Naive thymus-derived CD8-positive, alpha-beta T cell (primary cell): Measurements from ENCODE around the gene OVCH1. TPM values are rescaled to one million over a fixed set of nuclear protein-coding genes. Genes with fewer than 3 reads are reported as not detected.
A peak's percentile ranks its signal among the peaks of the same experiment; 100 is the strongest.
"Not testable (repeated sequence)": the region's sequence is repeated elsewhere in the genome, so short reads cannot be mapped to it uniquely, and the experiment has no call there.

Source experiments
- ATAC-seq, 2 donors: fragments of 150-1000 bp; cut with Tn5 transposase in 1 of 2; sonication (Bioruptor Pico), chemical (Tn5 transposase) in 1 of 2; 1 replicate in 1 of 2; 2 replicates in 1 of 2; pipeline ENCODE4 v1.10.0; 2021; ENCODE audit warnings: mild to moderate bottlenecking in 2 of 2, moderate library complexity in 2 of 2
- POLR2A ChIA-PET: fragments of 350-600 bp; sonication (Branson Sonifier 250); formaldehyde crosslinking; loops from one replicate; lab custom pipeline; 2021; ENCODE audit warnings: antibody characterized with exemption; lab: Charles Lee
- DNase-seq, 10 donors: peaks; one replicate each; pipeline versions ENCODE4 v3.0.0 to v3.0.0-alpha.2; 2020 to 2022
- H3K27ac Mint-ChIP-seq, 10 donors: one replicate each; pipeline ENCODE4 v1.8.0; 2020 to 2022; ENCODE audit warnings: mild to moderate bottlenecking in 10 of 10, mixed read lengths in 10 of 10, moderate library complexity in 4 of 10, inconsistent platforms in 1 of 10
- H3K27me3 Mint-ChIP-seq, 5 donors: one replicate each; pipeline ENCODE4 v1.8.0; 2021 to 2022; ENCODE audit warnings: mixed read lengths in 5 of 5
- H3K36me3 Mint-ChIP-seq, 3 donors: one replicate each; pipeline ENCODE4 v1.8.0; 2020 to 2022; ENCODE audit warnings: mixed read lengths in 3 of 3, mild to moderate bottlenecking in 2 of 3, inconsistent platforms in 1 of 3
- H3K4me1 Mint-ChIP-seq, 4 donors: one replicate each; pipeline ENCODE4 v1.8.0; 2021 to 2022; ENCODE audit warnings: mixed read lengths in 4 of 4
- H3K4me3 Mint-ChIP-seq, 10 donors: one replicate each; pipeline ENCODE4 v1.8.0; 2020 to 2022; ENCODE audit warnings: mild to moderate bottlenecking in 10 of 10, mixed read lengths in 10 of 10, moderate library complexity in 6 of 10, inconsistent platforms in 1 of 10
- H3K9me3 Mint-ChIP-seq, 9 donors: one replicate each; pipeline ENCODE4 v1.8.0; 2020 to 2022; ENCODE audit warnings: mixed read lengths in 9 of 9, mild to moderate bottlenecking in 3 of 9, inconsistent platforms in 1 of 9, moderate library complexity in 1 of 9
- polyA plus RNA-seq, 3 donors: library from polyadenylated mRNA; unstranded; fragments of 300-500 nt; fragmentation: Illumina TruSeq; gene quantifications; one replicate each; pipeline ENCODE4 v1.2.3, GENCODE V29; 2021
- total RNA-seq, 8 experiments: library from RNA in 2 of 8; stranded (reverse) in 2 of 8; gene quantifications; one replicate each; pipeline ENCODE4 v1.2.3 and lab custom pipeline; 2021 to 2026

OVCH1 gene
- total and polyA plus RNA-seq, 5 experiments from 2014 or later = not detected

GRCh38 chr12:29389295-29389919, 108.1 kb downstream of the OVCH1 start:
- peaks cover 0 to 3% (median 0%) of the 10 kb centered on the region in 5 donors for H3K27me3 Mint-ChIP-seq
- POLR2A ChIA-PET = interaction anchor here (1.9 kb wide), 1 partner anchor 9 kb away, joined by 15 read pairs; the partner anchor contains the start of gene ERGIC2
- H3K4me1 Mint-ChIP-seq = peaks cover 9 to 17% (median 16%) of the 10 kb centered on the region in 4 donors
- H3K36me3 Mint-ChIP-seq = peaks cover 0 to 6% (median 5%) of the 10 kb centered on the region in 3 donors
- H3K27ac Mint-ChIP-seq = peak overlapping the region in 7 of 10 donors; percentile 86 to 94 (median 90)
- DNase-seq (peak in 1 of 10 donors; percentile 19), ATAC-seq (peak in 1 of 2 donors; percentile 69)
- peaks cover 0 to 6% (median 0%) of the 10 kb centered on the region in 9 donors for H3K9me3 Mint-ChIP-seq
- peak overlapping the region in 5 of 10 donors; percentile 6 to 86 (median 80) for H3K4me3 Mint-ChIP-seq

- H3K27me3 Mint-ChIP-seq, POLR2A ChIA-PET, H3K36me3 Mint-ChIP-seq, H3K4me3 Mint-ChIP-seq, ATAC-seq, DNase-seq, H3K9me3 Mint-ChIP-seq: not testable (repeated sequence)
- H3K27ac Mint-ChIP-seq = peak overlapping the region in 1 of 10 donors; percentile 9
- H3K4me1 Mint-ChIP-seq = peaks cover 11 to 27% (median 22%) of the 10 kb centered on the region in 4 donors
Observed at GRCh38 chr12:29386084-29386680, 111.3 kb downstream of the OVCH1 start.

- Mint-ChIP-seq H3K4me1 (peaks cover 9 to 22% (median 18%) of the 10 kb centered on the region in 4 donors), H3K27ac (peak overlapping the region in 1 of 10 donors; percentile 15)
- DNase-seq, H3K4me3 Mint-ChIP-seq, H3K9me3 Mint-ChIP-seq, POLR2A ChIA-PET, ATAC-seq, H3K27me3 Mint-ChIP-seq, H3K36me3 Mint-ChIP-seq: not testable (repeated sequence)
Observed at GRCh38 chr12:29385194-29385593, 112.3 kb downstream of the OVCH1 start.

- Mint-ChIP-seq H3K4me1 (peaks cover 9 to 43% (median 36%) of the 10 kb centered on the region in 4 donors), H3K27ac (peak overlapping the region; percentile 95 to 98 (median 98)), H3K36me3 (peaks cover 0 to 5% (median 0%) of the 10 kb centered on the region in 3 donors), H3K27me3 (peaks cover 0 to 3% (median 0%) of the 10 kb centered on the region in 5 donors), H3K9me3 (no peaks in the 10 kb centered on the region), H3K4me3 (peak overlapping the region in 9 of 10 donors; percentile 91 to 98 (median 93))
- POLR2A ChIA-PET = no interaction called here
- ATAC-seq (no peak), DNase-seq (no peak)
Observed at GRCh38 chr12:29382251-29382650, 115.2 kb downstream of the OVCH1 start.

- POLR2A ChIA-PET = interaction anchor here (0.7 to 2.2 kb wide), 10 partner anchors 9 to 1425 kb away, joined by 3 to 15 read pairs (median 4); partner anchors contain the start of genes CAPRIN2, CCDC91 and IPO8
- DNase-seq (peak; percentile 68 to 97 (median 92)), ATAC-seq (peak; percentile 90 to 91)
- peak within 1 kb of the TSS; percentile 95 to 98 (median 98) for H3K27ac Mint-ChIP-seq
- H3K9me3 Mint-ChIP-seq = no peaks in the 10 kb centered on the region
- peaks cover 0 to 3% (median 0%) of the 10 kb centered on the region in 5 donors for H3K27me3 Mint-ChIP-seq
- peaks cover 17 to 56% (median 49%) of the 10 kb centered on the region in 4 donors for H3K4me1 Mint-ChIP-seq
- H3K36me3 Mint-ChIP-seq = peaks cover 0 to 15% (median 5%) of the 10 kb centered on the region in 3 donors
- H3K4me3 Mint-ChIP-seq = peak within 1 kb of the TSS; percentile 91 to 98 (median 93)
Observed at GRCh38 chr12:29380536-29381523, 116.7 kb downstream of the OVCH1 start, which contains the start of gene ERGIC2. TSS of gene ERGIC2 (minus strand) at chr12:29381172. CDS start at chr12:29371633, 9,539 bp downstream.

Other genes with a start within 250 kb of the OVCH1 start
- 10 to 100 TPM; 51.3 to 62.9 TPM for gene ERGIC2, start 116.5 kb downstream of the OVCH1 start, total RNA-seq
- 10 to 100 TPM; 54.2 to 76.9 (median 72.2) TPM for gene ERGIC2, start 116.5 kb downstream of the OVCH1 start, polyA plus RNA-seq